GM18909 (cell line): ENCODE measurements around the gene C1orf174.
A peak's percentile ranks its signal among the peaks of the same experiment; 100 is the strongest.

Experiments used
- ATAC-seq: cut with Tn5 transposase; IDR thresholded peaks from one replicate; pipeline ENCODE4 v1.9.1; 2021; ENCODE audit warnings: mild to moderate bottlenecking; ENCODE audit not compliant: unreplicated experiment, poor library complexity

Gene C1orf174

DNA sequence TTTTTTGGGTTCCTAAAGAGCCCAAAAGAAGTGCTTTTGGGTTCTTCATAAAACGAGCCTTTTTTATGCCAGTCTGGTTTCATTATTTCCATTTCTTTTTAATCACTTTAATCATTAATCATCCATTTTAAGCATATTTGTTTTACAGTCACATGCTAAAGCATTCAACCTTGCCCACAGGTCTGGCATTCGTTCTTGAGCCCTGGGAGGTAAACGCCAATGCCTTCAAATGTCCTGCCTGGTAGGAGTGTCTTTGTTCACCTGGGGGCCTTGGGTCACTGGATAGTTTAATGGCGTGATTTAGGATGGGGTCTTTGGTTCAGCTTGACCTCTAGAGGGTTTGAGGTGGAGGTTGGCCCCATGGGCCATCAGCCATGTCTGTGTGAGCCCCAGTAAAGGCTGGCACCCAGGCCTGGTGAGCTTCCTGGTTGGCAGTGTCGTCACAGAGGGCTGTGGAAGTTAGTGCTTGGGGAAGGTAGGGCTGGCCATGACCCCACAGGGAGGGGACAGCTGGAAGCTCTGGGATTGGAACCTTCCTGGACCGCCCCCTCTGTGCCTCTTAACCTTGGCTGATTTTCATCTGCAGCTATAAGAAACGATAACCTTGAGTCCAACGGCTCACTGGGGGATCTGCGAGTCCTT lies 20.2 kb downstream of the C1orf174 start:
- no peak for ATAC-seq

- ATAC-seq, result no peak
Measured at GRCh38 chr1:3879099-3879498, 21.0 kb downstream of the C1orf174 start.

- no peak for ATAC-seq
Measured at GRCh38 chr1:3876716-3877115, 23.4 kb downstream of the C1orf174 start.

GRCh38 chr1:3874736-3875135 lies 25.3 kb downstream of the C1orf174 start:
- ATAC-seq, result no peak

GRCh38 chr1:3872546-3872945 lies 27.5 kb downstream of the C1orf174 start:
- ATAC-seq, result no peak

GRCh38 chr1:3871451-3871805 lies 28.6 kb downstream of the C1orf174 start:
- no peak for ATAC-seq

DNA sequence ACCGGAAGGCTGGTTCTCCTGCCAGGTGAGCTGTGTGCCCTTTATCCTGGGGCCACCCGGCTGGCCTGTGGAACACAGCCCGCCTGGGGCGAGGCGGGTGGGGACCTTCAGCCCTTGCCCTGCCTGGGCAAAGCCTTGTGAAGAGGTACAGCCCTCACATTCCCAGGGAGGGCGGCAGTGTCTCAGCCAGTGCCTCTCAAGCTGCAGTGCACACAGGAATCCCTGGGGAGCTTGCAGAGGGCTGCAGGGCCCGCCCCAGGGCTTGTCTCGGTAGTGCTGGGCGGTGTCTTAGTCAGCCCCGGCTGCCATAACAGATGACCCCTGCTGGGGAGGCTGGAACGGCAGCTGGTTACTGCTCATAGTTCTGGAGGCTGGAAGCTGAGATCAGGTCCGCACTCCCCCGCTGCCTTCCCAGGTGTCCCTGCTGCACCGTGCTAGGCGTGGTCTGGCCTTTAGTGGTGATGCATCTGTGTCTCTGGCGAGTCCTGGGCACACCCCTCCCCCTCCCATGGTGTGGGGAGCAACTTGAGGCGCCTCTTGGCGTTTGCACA lies 30.2 kb downstream of the C1orf174 start:
- no peak for ATAC-seq

DNA sequence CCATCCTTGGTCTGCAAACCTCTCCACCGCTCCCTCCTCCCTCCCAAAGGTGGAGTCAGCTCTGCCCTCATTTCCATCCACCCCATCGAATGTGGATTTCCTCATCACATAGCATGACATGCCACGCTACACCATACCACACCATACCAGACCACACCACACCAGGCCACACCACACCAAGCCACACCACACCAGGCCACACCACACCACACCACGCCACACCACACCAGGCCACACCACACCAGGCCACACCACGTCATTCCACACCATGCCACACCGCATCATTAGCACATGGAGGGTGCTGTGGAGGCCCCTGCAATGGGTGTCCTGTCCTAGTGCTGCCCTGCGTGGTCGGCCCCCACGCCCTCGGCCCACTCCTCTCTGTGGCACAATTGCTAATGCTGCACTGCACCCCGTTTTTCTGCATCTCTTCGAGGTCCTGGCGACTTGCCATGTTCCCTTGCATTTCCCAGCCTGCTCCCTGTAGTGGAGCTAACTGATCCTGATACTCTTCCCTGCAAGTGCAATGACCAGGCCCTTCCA lies 31.5 kb downstream of the C1orf174 start:
- no peak for ATAC-seq

DNA sequence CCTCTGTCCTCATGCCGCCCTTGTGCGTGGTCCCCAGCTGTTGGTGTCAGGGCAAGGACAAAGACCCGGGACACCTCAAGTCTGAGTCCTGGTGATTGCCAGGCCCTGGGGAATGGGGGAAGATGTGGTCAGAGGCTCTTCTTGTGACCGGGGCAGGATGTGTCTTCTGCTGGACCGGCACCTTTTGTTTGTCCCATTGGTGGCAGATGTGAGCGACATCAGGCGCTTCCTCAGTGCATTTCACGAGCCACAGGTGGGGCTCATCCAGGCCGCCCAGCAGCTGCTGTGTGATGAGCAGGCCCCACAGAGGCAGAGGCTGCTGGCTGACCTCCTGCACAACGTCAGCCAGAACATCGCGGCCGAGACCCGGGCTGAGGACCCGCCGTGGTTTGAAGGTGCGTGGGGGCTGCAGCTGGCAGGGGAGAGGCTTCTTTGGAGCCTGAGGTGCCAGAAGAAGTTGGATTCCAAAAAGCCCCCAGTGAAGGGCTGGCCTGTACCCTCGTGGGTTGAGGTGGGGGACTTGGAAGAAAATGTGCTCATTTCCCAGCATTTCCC lies 34.4 kb downstream of the C1orf174 start:
- no peak for ATAC-seq

DNA sequence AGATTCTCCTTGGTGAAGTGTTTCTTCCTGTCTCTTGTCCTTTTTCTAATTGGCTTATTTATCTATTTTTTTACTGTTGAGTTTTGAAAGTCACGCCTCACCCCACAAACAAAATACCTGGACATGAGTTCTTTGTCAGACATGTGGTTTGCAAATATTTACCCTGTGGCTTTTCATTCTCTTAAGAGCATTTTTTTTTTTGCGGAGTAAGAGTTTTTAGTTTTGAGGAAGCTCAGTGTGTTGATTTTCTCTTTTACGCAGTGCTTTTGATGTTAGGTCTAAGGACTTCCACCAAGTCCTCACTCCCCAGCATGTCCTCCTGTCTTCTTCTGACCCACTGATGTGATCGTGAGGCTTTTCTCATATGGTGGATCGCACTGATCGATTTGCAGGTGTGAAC lies 35.2 kb downstream of the C1orf174 start:
- ATAC-seq, result no peak

DNA sequence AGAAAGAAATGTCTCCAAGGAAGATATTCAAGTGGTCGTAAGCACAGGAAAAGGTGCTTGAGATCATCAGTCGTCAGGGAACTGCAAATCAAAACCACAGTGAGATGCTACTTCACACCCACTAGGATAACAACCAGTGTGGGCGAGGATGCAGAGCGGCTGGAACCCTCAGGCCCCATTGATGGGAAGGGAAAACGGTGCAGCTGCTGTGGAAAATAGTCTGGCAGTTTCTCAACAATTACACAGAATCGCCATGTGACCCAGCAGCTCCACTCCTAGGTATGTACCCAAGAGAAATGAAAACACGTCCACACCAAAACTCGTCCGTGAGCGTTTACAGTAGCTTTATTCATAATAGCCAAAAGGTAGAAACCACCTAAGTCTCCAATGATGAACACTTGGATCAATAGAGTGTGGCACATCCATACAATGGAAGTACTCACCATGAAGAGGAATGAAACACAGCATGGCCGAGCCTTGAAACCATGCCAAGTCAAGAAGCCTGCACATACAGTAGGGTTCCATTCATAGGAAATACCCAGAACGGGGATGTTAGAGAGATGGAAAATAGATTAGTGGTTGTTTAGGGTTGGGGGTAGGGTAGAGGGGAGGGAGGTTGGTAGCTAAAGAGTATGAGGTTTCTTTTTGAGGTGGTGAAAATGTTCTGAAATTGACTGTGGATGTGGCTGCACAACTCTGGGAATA lies 36.7 kb downstream of the C1orf174 start:
- ATAC-seq, result no peak

DNA sequence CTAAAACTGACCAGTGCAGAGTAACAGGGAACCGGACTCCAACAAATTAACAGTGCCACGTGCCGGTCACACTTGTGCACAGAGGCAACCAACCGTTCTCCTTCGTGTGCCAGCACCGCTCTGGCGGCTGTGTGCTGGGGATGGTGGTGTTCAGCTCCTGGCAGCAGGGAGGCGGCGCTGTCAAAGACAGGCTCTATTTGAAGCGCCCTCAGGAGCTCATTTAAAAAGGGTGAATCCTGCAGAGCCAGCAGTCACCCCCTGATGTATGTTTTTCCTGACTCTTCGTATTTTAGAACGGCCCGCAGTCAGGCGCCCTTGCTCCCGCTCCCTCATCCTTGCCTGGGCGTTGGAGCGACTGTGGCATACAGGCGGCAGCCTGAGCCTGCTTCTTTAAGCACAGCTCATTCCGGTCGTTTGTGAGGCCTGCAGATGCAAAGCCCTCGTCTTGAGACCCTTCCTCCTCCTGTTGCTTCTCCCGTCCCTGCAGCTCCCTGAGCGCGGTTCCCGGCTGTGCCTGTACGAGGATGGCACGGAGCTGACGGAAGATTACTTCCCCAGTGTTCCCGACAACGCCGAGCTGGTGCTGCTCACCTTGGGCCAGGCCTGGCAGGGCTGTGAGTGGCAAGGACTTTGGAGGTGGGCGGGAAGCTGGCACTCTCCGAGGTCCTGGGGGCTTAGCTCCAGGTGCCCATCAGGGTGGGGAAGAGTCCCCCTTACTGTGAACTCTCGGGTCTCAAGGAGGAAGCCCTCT lies 41.7 kb downstream of the C1orf174 start:
- no peak for ATAC-seq

DNA sequence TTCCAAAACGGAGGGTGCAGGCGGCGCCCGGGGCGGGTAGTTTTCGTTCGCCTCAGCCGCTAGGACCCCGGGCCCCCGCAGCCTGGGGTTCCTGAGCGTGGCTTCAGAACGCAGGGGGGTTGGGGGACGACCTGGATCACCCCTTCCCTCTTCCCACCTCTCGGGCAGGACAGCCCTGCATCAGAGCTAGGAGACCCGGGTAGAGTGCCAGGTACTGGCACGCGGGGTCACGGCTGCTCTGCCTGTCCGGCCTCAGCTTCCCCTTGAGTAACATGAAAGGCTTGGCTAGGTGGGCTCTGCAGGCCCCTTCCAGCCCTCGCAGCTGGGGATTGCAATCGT lies 42.3 kb downstream of the C1orf174 start:
- no peak for ATAC-seq

DNA sequence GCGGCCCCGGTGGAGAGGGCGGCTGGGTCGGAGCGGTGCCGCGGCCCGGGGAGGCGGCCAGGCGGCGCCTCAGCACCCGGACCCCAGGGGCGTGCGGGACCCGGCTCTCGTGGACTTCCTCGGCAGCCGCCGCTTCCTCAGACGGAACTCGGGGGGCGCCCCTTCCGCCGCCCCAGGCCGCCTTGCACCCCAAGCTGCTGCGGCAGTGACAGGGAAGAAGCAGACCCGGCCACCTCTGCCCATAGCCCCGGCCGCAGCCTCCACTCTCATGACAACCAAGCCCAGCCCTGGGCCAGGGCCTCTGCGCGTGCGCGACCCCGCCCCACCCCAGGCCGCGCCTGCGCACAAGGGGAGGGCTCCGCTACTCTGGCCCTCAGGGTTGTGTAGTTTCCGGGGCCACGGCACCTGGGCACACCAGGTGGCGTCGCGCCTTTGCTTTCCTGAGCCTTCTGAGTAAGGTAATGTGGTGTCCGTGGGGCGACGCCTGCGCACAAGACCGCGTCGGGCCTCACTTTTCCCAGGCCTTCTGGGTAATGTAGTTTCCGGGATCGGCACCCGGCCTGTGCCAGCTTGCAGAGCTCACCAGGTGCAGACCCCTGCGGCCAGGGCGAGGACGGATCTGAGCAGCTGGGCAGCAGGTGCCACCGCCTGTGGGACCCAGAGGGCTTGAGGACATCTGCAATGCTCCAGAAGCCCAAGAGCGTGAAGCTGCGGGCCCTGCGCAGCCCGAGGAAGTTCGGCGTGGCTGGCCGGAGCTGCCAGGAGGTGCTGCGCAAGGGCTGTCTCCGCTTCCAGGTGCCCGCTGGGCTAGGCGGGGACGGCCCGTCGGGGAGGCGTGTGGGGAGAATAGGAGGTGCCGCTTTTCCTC lies 42.9 kb downstream of the C1orf174 start, which contains the start of the genes CEP104 and DFFB:
TSS of gene CEP104 (minus strand) at position 289 of the 868 bp plus-strand sequence. CDS start 4,804 bp downstream, outside the sequence.
TSS of gene DFFB (plus strand) at position 554 of the 868 bp plus-strand sequence. CDS start at position 682, 128 bp downstream.
- ATAC-seq, result peak; percentile 97

DNA sequence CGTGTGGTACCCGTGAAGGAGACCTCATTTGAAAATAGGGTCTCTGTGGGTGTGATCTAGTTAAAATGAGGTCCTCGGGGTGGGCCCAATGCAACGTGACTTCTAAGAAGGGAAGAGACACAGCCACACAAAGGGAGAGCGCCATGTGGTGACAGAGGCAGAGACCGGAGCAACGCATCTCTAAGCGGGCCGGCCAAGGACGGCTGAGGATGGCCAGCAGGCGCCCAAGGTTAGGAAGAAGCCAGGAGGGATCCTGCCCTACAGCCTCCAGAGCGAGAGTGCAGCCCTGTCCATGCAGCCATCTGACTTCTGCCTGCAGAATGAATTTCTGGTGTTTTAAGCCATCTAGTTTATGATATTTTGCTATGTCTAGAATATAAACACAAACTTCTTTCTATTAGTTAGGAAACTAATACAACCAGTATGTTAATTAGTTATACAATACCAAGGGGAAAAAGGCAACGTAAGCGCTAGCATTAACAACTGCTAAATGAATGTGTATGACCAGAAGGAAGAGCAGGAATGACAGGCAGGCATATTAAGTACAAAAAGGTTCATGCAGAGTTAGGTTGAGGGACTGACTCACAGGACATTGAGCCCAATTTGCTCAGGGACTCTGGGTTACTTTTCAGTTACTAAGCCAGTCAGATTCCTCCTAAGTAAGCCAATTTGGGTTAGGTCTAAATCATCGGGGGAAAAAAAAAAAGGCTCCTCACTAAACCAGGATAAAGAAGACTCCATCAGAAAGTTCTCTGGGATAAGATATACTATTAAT lies 47.2 kb downstream of the C1orf174 start:
- ATAC-seq, result no peak

DNA sequence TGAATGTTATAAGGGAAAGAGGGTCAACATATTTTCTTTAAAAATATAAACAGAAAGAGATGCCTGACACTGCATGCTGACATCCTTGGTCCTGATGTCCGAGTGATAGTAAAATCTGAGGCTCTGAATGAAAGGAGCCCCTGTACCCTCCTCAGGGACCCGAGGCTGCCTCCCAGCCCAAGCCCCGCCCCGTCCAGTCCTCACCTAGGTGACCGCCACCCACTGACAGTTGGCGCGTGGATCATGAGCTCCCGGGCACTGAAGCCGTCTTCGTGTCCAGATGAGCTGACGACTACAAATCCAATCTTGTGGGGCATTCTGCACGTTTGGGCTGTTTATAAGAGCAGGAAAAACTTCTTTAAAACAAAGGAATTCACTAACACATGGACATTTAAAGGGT lies 48.0 kb downstream of the C1orf174 start:
- ATAC-seq, result no peak

- ATAC-seq, result no peak
Measured at GRCh38 chr1:3851292-3851691, 48.8 kb downstream of the C1orf174 start.

GRCh38 chr1:3850857-3851256 lies 49.2 kb downstream of the C1orf174 start:
- ATAC-seq, result no peak

GRCh38 chr1:3847081-3847480 lies 53.0 kb downstream of the C1orf174 start:
- no peak for ATAC-seq
